HG03521 (cell line): ENCODE results near the gene GNAS.
"Not testable (repeated sequence)": the region's sequence is repeated elsewhere in the genome, so short reads cannot be mapped to it uniquely, and the experiment has no call there.

Experiments used
- ATAC-seq: cut with Tn5 transposase; IDR thresholded peaks from one replicate; pipeline ENCODE4 v1.9.1; 2021; ENCODE audit warnings: mild to moderate bottlenecking, moderate library complexity; ENCODE audit not compliant: unreplicated experiment

GNAS gene

GRCh38 chr20:58826271-58826670, 26.2 kb upstream of the GNAS start:
- no peak for ATAC-seq

DNA sequence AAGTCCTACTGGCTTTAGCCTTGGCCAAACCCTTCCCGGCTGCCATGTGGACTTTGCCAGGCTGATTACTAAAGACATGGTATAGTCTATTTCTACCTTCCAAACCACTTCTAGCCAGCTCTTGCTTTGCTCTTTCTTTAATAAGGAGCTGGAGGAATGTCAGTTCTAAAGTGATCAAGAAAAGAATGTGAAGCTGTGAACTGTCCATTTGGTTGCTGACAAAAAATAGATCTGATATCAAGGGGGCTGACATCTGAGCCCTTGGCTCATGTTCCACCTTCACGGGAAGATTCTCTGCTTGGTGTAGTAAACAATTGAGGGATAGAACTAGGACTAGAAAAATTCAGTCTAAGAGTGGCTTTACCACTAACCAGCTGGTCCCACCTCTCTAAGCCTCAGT, 24.4 kb upstream of the GNAS start:
- no peak for ATAC-seq

DNA sequence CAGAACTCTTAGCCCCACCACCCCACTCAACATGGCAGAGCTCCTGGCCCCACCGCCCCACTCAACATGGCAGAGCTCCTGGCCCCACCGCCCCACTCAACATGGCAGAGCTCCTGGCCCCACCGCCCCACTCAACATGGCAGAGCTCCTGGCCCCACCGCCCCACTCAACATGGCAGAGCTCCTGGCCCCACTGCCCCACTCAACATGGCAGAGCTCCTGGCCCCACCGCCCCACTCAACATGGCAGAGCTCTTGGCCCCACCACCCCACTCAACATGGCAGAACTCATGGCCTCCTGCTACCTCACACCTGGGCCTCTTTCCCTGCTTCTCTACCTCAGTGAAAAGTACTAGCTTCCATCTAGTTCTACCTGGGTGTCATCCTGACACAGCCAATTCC, 23.7 kb upstream of the GNAS start:
- not testable (repeated sequence) for ATAC-seq

GRCh38 chr20:58829531-58829941, 23.0 kb upstream of the GNAS start:
- no peak for ATAC-seq

GRCh38 chr20:58832457-58832856, 20.1 kb upstream of the GNAS start:
- ATAC-seq = no peak

GRCh38 chr20:58833921-58834320, 18.6 kb upstream of the GNAS start:
- no peak for ATAC-seq

DNA sequence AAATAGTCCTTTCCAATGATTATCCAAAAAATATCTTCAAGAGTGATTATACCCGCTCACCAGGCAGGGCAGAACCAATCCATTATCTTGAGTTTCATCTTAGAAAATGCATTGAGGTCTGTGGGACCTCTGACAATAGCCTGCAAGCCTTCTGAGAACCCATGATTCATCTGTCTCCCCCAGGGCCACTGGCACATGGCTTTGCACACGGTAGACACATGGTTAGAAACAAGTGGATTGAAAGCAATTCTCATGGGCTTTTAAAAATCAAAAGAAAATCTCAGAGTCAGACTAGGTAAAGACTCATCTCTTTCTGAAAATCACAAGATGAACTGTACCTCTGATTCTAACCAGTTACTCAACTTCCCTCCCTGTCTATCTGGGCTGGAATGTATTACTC, 17.3 kb upstream of the GNAS start:
- no peak for ATAC-seq

GRCh38 chr20:58836616-58837204, 15.8 kb upstream of the GNAS start:
- ATAC-seq = no peak

DNA sequence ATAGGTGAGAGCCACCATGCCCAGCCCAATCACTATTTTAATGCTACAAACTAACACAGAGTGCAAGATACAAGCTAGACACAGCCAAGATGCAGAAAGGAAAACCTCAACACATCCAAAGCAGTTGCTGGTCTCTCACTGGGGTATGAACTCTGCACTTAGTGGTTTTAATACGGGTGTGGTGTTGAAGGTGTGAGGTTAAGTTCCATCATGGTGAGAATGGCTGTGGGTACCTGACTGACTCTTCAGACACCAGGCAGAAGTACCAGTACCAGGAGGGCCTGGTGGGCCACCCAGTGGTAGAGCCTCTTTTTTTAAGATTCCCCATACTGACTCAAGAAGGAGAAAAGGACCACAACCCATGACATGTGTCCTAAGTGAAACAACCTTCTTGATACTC, 14.8 kb upstream of the GNAS start:
- ATAC-seq = no peak

DNA sequence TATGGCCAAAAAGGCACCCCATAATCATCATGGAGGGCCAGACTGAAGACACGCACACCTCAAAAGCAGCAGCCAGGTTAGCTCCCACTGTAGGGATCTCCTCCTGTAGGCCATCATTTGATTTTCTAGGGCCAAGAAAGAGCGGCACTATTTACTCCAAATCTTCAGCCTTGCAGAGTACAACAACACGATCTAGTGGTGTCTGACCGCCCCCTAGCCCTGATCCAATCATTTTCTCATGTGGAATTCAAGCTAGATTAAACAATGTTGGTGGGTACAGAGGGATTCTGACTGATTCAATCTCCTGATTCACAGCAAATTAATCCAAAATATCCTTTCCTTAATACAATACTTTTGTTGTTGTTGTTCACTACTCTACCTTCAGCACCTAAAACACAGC, 14.3 kb upstream of the GNAS start:
- no peak for ATAC-seq

DNA sequence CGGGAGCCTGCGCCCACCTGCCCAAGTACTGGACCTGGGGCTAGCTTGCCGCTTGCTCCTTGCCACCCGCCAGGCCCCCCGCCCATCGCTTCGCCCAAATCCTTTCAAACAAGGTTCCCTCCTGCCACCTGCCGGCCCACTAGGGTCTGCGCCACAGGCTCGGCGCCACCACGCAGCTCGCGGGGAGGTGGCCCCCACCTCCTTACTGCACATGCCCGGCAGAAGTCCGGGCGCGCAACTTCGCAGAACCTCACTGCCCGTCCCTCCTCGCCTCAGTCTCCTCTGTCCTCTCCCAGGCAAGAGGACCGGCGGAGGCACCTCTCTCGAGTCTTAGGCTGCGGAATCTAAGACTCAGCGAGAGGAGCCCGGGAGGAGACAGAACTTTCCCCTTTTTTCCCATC, 13.0 kb upstream of the GNAS start:
- ATAC-seq = no peak

GRCh38 chr20:58839991-58840747, 12.3 kb upstream of the GNAS start:
- no peak for ATAC-seq

DNA sequence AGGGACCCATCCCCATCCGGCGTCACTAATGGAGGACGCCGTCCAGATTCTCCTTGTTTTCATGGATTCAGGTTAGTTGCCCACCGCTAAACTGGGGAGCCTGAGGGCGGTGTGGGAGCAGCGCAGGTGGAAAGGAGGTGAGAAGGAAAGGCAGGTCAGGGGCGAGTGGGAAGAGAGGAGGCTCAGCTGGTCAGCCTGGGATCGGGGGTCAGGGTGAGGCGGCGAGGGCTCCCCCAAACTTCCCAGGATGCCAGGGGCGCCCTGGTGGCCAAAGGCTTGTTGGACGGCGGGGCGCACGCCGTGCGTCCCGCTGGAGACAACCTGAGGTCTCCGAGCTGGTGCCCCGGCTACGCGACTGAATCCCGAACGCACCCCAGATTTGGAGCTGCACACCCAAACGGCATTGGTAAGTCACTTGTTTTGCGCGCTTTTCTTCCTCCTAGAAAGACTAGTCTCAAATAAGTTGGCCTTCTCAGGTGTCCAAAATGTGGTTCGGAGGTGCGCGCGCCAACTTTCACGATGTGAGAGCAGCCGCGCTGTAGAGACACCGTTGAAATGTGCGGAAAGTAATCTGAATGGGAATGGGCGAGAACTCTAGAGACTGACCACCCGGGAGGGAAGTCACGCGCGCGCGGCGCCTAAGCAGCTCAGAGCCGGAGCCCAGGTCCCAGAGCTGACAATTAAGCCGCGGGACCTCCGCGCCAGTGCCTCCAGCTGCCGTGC, 11.5 kb upstream of the GNAS start:
- ATAC-seq = no peak

GRCh38 chr20:58841539-58842264, 10.8 kb upstream of the GNAS start:
- no peak for ATAC-seq

GRCh38 chr20:58842276-58842675, 10.2 kb upstream of the GNAS start:
- ATAC-seq = no peak

DNA sequence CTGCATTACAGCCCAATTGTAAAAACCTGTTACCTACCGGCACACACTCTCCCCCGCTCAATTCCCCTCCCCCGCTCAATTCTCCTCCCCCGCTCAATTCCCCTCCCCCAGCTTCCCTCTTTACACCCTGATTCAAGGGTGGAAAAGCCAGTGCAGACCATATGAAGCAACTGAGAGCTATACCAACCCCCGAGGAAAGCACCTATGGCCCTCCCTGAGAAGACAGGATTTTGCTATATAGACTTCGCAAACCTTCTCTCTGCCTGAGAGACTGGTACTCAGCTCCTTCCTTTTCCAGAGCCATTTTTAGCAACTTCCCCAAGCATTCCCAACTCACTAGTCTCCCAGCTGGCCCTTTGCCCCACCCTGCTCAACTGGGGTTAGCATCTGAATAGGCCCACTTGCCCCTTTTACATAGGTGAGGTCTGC, 9.4 kb upstream of the GNAS start:
- ATAC-seq = no peak

- no peak for ATAC-seq
Measured at GRCh38 chr20:58845706-58846105, 6.8 kb upstream of the GNAS start.

- ATAC-seq = no peak
Measured at GRCh38 chr20:58847463-58847862, 5.1 kb upstream of the GNAS start.

DNA sequence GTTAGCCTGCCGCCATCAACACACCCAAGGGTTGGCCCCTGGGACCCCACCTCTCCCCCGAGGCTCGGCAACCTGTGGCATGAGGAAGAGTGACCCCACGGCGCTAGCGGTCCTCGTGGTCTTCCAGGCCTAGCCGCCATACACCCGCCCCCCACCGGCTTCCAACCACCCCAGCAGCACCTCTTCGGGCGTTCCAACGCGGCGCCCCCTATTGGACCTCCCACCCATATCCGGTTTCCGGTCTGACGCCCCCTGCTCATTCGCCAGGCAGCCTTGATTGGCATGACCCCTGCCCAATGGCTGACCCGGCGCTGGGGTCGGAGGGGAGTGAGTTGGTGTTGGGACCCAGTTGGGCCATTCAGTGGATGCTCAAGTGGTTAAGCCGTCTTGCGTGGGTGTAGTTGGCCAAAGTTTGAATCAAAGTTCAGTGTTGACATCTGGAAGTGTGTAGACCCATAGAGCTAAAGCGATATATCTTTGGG, 1.8 kb upstream of the GNAS start, which contains the start of gene GNAS-AS1:
GNAS-AS1 (minus strand) TSS at position 210 of the 482 bp plus-strand sequence.
- ATAC-seq = peak; percentile 80

- ATAC-seq = peak; percentile 7
Measured at GRCh38 chr20:58851221-58851968, 1.1 kb upstream of the GNAS start.
